WTC11 (cell line): ENCODE measurements around the gene PPP3CA.

Experiments used
- JUN ChIP-seq: sonication (generic); formaldehyde crosslinking; IDR thresholded peaks from 2 replicates; pipeline ENCODE4 v1.8.0; 2023; ENCODE audit warnings: mild to moderate bottlenecking, missing genetic modification reagents
- MYBL2 ChIP-seq: sonication (generic); formaldehyde crosslinking; IDR thresholded peaks from 2 replicates; pipeline ENCODE4 v1.8.1; 2023; ENCODE audit warnings: mild to moderate bottlenecking, moderate library complexity, missing genetic modification reagents
- RELA ChIP-seq: sonication (generic); formaldehyde crosslinking; IDR thresholded peaks from 2 replicates; pipeline ENCODE4 v1.8.1; 2022; ENCODE audit warnings: missing genetic modification reagents, mild to moderate bottlenecking, borderline replicate concordance
- TEAD4 ChIP-seq: sonication (generic); formaldehyde crosslinking; IDR thresholded peaks from 2 replicates; pipeline ENCODE4 v1.8.0; 2022; ENCODE audit warnings: mild to moderate bottlenecking, missing genetic modification reagents
- TF ChIP-seq, protein P1 (sequence below): sonication (generic); formaldehyde crosslinking; IDR thresholded peaks from 2 replicates; pipeline ENCODE4 v1.8.1; 2022; ENCODE audit warnings: mild to moderate bottlenecking, moderate library complexity, missing genetic modification reagents
- TF ChIP-seq, protein P2 (sequence below): sonication (generic); formaldehyde crosslinking; IDR thresholded peaks from 2 replicates; pipeline ENCODE4 v1.8.0; 2023; ENCODE audit warnings: missing genetic modification reagents
- TF ChIP-seq, protein P3 (sequence below): fragments of 200-600 bp; IDR thresholded peaks from 2 replicates; pipeline ENCODE4 v1.8.0; 2022; ENCODE audit warnings: antibody characterized with exemption
- TF ChIP-seq, protein P4 (sequence below): sonication (generic); formaldehyde crosslinking; IDR thresholded peaks from 2 replicates; pipeline ENCODE4 v1.8.0; 2022; ENCODE audit warnings: mild to moderate bottlenecking, missing genetic modification reagents
- TF ChIP-seq, protein P5 (sequence below): sonication (generic); formaldehyde crosslinking; IDR thresholded peaks from 2 replicates; pipeline ENCODE4 v1.8.1; 2022; ENCODE audit warnings: low read depth, mild to moderate bottlenecking, moderate library complexity, missing genetic modification reagents, borderline replicate concordance
- TF ChIP-seq, protein P6 (sequence below): sonication (generic); formaldehyde crosslinking; IDR thresholded peaks from 2 replicates; pipeline ENCODE4 v1.8.1; 2023; ENCODE audit warnings: mild to moderate bottlenecking, missing genetic modification reagents

DNA sequence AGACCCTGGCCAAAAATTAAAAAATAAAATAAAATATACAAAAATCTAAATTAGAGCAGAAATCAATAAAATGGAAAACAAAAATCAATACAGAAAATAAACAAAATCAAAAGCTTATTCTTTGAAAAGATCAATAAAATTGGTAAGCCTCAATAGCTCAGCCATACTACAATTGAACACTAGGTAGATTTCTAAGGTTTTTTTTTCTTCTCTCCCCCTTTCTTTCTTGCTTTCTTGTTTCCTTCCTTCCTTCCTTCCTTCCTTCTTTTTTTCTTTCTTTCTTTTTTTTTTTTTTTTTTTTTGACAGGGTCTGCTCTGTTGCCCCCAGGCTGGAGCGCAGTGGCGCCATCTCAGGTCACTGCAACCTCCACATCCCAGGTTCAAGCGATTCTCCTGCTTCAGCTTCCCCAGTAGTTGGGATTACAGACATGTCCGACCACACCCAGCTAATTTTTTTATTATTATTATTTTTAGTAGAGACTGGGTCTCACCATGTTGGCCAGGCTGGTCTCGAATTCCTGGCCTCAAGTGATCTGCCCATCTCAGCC is 23.4 kb upstream of the PPP3CA start:
- TF ChIP-seq MYBL2 (CRISPR knock-in tag): no peak
- TF ChIP-seq, protein P1, sequence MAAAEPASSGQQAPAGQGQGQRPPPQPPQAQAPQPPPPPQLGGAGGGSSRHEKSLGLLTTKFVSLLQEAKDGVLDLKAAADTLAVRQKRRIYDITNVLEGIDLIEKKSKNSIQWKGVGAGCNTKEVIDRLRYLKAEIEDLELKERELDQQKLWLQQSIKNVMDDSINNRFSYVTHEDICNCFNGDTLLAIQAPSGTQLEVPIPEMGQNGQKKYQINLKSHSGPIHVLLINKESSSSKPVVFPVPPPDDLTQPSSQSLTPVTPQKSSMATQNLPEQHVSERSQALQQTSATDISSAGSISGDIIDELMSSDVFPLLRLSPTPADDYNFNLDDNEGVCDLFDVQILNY (CRISPR knock-in tag): no peak
- TF ChIP-seq, protein P2, sequence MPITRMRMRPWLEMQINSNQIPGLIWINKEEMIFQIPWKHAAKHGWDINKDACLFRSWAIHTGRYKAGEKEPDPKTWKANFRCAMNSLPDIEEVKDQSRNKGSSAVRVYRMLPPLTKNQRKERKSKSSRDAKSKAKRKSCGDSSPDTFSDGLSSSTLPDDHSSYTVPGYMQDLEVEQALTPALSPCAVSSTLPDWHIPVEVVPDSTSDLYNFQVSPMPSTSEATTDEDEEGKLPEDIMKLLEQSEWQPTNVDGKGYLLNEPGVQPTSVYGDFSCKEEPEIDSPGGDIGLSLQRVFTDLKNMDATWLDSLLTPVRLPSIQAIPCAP: no peak
- TF ChIP-seq, protein P3, sequence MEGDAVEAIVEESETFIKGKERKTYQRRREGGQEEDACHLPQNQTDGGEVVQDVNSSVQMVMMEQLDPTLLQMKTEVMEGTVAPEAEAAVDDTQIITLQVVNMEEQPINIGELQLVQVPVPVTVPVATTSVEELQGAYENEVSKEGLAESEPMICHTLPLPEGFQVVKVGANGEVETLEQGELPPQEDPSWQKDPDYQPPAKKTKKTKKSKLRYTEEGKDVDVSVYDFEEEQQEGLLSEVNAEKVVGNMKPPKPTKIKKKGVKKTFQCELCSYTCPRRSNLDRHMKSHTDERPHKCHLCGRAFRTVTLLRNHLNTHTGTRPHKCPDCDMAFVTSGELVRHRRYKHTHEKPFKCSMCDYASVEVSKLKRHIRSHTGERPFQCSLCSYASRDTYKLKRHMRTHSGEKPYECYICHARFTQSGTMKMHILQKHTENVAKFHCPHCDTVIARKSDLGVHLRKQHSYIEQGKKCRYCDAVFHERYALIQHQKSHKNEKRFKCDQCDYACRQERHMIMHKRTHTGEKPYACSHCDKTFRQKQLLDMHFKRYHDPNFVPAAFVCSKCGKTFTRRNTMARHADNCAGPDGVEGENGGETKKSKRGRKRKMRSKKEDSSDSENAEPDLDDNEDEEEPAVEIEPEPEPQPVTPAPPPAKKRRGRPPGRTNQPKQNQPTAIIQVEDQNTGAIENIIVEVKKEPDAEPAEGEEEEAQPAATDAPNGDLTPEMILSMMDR: no peak
- TF ChIP-seq JUN (CRISPR knock-in tag): no peak
- TF ChIP-seq, protein P4, sequence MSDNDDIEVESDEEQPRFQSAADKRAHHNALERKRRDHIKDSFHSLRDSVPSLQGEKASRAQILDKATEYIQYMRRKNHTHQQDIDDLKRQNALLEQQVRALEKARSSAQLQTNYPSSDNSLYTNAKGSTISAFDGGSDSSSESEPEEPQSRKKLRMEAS (CRISPR knock-in tag): no peak
- no peak for TF ChIP-seq RELA (CRISPR knock-in tag)
- TF ChIP-seq, protein P5, sequence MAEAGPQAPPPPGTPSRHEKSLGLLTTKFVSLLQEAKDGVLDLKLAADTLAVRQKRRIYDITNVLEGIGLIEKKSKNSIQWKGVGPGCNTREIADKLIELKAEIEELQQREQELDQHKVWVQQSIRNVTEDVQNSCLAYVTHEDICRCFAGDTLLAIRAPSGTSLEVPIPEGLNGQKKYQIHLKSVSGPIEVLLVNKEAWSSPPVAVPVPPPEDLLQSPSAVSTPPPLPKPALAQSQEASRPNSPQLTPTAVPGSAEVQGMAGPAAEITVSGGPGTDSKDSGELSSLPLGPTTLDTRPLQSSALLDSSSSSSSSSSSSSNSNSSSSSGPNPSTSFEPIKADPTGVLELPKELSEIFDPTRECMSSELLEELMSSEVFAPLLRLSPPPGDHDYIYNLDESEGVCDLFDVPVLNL (CRISPR knock-in tag): no peak
- no peak for TF ChIP-seq TEAD4 (CRISPR knock-in tag)
- TF ChIP-seq, protein P6, sequence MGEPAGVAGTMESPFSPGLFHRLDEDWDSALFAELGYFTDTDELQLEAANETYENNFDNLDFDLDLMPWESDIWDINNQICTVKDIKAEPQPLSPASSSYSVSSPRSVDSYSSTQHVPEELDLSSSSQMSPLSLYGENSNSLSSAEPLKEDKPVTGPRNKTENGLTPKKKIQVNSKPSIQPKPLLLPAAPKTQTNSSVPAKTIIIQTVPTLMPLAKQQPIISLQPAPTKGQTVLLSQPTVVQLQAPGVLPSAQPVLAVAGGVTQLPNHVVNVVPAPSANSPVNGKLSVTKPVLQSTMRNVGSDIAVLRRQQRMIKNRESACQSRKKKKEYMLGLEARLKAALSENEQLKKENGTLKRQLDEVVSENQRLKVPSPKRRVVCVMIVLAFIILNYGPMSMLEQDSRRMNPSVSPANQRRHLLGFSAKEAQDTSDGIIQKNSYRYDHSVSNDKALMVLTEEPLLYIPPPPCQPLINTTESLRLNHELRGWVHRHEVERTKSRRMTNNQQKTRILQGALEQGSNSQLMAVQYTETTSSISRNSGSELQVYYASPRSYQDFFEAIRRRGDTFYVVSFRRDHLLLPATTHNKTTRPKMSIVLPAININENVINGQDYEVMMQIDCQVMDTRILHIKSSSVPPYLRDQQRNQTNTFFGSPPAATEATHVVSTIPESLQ: no peak
